Stimulated activated CD4-positive, alpha-beta T cell treated with anti-CD3 and anti-CD28 coated beads, Interleukin-1b, Interleukin-23, amount 100 ng/mL, for 4 hours (primary cell): ENCODE data around the gene TMEM156.

Source experiments
- DNase-seq, 2 donors: peaks; one replicate each; pipeline ENCODE4 v3.0.0-alpha.2; 2020; ENCODE audit warnings: low read depth in 2 of 2

The TMEM156 gene, protein sequence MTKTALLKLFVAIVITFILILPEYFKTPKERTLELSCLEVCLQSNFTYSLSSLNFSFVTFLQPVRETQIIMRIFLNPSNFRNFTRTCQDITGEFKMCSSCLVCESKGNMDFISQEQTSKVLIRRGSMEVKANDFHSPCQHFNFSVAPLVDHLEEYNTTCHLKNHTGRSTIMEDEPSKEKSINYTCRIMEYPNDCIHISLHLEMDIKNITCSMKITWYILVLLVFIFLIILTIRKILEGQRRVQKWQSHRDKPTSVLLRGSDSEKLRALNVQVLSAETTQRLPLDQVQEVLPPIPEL

GRCh38 chr4:39032218-39033085, at the start of gene TMEM156:
Gene TMEM156, minus strand, starts transcription at chr4:39032409. Its CDS starts 96 bp downstream, at chr4:39032313.
- DNase-seq: peak in 1 of 2 donors; percentile 15

GRCh38 chr4:39078829-39079228, 46.6 kb upstream of the TMEM156 start:
- no peak for DNase-seq

DNA sequence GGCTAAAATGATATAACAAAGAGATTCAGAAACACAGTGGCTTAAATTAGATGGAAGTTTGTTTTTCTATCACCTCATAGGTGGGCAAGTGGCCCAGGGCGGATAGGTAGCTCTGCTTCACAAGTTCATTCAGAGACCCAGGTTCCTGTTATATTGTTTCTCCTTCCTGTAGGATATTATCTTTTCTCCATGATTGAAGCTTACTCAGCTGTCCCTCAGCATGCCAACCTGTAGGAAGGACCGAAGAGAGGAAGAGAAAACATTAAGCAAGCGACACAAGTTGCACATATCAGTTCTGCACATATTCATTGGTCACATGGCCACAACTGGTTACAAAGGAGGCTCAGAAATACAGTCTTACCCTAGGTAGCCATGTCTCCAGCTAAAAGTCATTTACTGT, 36.7 kb upstream of the TMEM156 start:
- DNase-seq: no peak

- DNase-seq: no peak
These were observed 35.2 kb upstream of the TMEM156 start for GRCh38 chr4:39067451-39067850.

- DNase-seq: no peak
These were observed 34.8 kb upstream of the TMEM156 start for GRCh38 chr4:39067031-39067430.

GRCh38 chr4:39066371-39066770, 34.2 kb upstream of the TMEM156 start:
- DNase-seq: no peak

DNA sequence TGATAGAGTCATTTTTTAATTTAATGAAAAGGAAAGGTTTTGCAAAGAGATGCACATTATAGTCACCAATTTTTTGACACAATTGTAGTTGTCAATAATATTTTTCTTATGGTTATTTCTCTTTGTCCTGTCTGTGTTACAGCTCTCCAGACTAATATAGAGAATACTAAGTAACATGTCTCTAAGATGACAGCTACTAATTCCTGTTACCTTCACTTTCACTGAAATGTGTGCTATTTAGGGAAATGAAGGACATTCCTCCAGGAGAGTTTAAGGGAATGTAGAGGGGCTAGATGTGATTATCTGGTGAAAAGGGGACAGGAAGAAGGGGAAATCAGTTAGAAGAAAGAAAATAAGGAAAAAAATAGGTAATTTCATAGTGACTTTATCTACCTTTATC, 31.2 kb upstream of the TMEM156 start:
- no peak for DNase-seq

DNA sequence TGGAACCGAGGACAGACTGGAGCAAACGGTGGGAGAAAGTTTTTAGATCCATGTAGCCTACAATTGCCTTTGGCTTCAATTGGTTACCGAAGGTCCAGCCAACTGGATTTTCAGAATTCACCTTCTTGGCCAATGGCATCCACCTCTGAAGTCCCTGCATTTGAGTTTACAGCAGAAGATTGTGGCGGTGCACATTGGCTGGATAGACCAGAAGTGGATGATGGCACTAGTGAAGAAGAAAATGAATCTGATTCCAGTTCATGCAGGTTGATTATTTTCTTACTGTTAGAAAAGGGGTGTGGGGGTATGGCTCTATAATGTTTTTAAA, 30.5 kb upstream of the TMEM156 start:
- no peak for DNase-seq

GRCh38 chr4:39062094-39062769, 30.0 kb upstream of the TMEM156 start, which contains the start of gene KLHL5:
Gene KLHL5, plus strand, starts transcription at chr4:39062232. Its CDS starts 421 bp downstream, at chr4:39062653.
- DNase-seq: no peak

DNA sequence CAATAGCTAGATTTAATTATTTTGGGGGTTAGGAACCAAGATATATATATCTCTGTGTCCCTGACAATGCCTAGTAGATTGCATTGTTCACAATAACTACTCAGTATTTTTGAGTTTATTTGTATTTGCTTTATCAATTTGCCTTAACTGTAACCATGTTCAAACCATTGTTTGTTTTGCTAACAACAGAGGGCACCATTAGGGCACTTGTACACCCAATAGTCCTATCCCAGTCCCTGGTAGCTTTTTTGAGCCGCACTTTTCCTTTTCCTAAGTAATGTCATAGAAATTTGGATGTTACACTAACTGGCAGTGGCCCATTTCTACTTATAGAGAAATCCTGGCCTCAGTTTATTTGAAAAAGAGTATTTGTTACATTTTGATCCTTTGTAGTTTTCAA, 29.2 kb upstream of the TMEM156 start:
- no peak for DNase-seq

GRCh38 chr4:39056023-39056422, 23.8 kb upstream of the TMEM156 start:
- DNase-seq: no peak

GRCh38 chr4:39054497-39054896, 22.3 kb upstream of the TMEM156 start:
- DNase-seq: no peak

DNA sequence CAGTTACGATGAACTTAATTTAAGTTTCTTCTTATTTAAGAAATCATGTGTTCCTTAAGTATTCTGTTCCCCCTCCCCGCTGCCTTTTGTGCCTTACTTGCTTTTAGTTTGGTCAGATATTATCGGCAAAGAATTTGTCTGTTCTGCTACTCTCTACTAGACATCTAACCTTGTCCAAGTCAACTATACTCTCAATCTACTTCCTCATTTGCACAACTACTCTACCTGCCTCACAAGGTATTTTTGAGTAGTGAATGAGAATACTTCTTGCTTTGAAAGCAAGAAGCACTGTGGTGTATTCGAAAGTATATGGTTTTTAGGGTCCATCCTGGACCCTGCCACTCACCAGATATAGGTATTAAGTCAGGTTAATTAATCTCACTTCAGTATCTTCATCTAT, 21.8 kb upstream of the TMEM156 start:
- no peak for DNase-seq

- DNase-seq: no peak
These were observed 19.3 kb upstream of the TMEM156 start for GRCh38 chr4:39051492-39051891.

DNA sequence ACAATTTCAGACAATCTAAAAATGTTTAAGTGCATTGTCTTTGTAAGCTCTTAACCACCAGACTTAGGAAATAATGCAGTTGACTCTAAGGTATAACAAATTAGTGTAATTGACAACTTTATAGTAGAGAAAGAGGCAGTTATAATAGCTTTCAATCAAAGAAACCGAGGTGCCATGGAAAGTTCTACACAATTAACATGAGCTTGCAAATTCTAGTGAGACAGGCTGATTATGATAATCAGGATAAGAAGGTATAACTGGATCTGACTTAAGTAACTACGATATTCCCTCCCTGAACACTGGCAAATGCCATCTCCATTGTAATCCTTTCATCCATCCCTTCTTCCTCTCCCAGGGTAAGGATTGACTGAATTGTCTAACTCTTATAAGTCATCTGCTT, 18.4 kb upstream of the TMEM156 start:
- DNase-seq: no peak

DNA sequence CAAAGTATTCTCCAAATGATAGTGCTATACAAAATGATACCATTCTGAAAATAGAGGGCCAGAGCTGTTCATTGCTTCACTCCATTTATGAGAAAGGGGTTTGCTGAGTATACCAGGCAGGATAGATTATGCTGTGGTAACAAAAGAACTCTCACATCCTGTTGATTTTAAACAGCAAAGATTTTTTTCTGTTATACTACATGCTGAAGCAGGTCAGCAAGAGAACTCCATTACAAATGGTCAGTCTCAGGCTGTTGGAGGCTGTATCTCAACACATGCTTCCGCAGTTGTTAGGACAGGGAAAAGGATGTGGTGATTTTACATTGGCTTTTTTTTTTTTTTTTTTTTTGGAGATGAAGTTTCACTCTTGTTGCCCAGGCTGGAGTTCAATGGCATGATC, 16.1 kb upstream of the TMEM156 start:
- no peak for DNase-seq

GRCh38 chr4:39047681-39048080, 15.5 kb upstream of the TMEM156 start:
- no peak for DNase-seq

DNA sequence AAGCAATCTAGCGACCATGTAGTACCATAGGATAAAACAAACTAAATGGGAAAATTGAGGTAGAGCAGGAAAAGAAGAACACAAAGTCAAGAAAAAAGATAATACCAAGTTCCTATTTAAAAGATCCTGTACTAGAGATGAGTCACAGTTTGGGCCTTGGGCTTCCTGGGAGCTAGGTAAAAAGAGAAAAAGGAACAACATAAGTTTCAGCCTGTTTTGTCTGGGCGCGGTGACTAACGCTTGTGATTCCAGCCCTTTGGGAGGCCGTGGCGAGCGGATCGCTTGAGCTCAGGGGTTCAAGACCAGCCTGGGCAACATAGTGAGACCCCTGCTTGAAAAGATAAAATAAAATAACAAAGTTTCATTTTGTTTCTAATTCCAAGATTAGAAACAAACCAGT, 14.0 kb upstream of the TMEM156 start:
- DNase-seq: no peak

GRCh38 chr4:39045827-39046221, 13.6 kb upstream of the TMEM156 start:
- no peak for DNase-seq

DNA sequence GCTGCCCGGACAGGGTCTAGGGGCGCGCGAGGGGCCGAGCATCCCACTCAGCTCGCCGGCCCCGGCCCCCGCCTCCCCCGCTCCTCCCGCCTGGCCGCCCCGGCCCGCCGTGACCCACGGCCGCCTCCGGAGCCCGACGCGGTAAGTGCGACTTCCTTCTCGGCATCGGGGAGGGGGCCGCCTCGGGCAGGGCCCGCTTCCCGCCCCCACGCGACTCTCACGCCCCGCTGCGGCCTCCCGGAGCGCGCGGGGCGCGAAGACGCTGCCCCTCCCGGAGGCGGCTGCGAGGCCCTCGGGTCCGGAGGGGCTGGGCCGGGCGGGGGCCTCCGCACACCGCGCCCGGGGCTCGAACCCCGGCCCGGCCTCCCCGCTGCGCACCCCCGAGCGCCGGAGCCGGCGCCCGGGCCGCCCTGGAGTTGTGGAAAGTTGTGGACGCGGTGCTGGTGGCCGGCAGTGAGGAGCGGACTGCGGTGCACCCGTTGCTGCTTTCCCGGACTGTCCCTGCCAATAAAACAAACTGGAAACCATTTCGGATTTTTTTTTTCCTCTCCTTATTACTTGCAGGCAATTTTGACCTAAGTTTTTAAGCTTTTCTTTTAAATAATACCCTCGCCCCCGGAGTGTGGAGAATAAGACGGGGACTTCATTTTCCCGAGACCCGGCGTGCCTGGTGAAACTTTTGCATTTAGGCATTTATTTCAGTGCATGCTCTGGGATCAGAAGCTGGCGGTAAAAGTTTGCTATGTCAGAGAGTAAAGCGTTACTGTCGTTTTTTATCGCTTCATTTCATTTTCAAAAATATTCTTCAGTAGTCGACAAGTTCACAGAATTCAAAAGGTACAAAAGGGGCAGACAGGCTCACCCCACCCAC, 13.0 kb upstream of the TMEM156 start:
- peak in 1 of 2 donors; percentile 37 for DNase-seq

DNA sequence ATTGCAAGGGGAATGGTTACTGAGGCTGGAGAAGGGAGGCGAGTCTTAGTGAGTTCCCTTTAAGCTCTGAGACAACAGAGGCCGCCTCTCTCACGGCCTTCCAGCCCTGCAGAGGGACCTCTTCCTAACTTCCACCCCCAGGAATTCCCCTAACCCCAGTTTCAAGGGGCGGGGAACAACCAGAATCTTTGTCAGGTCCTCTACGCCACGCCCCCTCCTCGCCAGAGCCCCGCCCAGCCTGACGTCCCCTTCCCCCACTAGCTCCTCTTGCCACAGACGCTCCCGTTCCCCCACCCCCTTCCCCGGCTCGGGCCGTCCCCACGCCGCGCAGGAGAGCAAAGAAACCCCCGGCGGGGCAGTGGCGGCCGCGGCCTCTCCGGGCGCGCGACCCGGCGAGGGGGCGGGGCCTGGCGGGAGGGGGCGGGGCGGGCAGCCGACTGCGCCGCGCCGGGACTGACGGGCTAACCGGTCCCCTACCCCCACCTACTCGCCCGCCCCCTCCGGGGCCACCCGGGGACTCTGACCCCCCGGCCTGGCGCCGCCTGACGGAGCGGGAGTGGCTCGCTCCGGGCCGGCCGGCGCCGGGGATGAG, 12.3 kb upstream of the TMEM156 start:
- peak; percentile 96 to 97 for DNase-seq
